Measurements from ENCODE around the gene IGF1R.

The IGF1R gene

GRCh38 chr15:98711810-98712209 is 63.5 kb downstream of the IGF1R start:
- DNase-seq = no peak

GRCh38 chr15:98712845-98713584 is 64.7 kb downstream of the IGF1R start:
- no peak for DNase-seq

DNA sequence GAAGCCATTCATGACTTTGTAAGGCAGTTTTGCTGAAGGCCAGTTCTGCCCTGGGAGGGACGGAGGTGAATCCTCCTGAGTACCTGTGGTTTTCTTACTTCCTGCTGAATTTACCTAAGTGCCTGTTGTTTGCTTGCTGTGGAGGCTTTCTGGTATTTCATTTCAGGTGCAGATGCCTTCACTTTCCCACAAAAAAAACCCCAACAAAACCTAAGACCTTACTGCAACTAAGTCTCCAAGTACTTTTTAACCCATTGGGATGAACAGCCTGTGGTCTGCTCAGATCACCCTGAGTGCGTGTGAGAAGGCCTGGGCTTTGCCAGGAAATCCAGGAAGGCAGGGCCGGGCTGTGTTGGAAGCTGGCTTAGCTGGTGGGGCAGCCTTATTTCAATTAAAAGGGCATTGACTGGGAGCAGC is 65.3 kb downstream of the IGF1R start:
- DNase-seq = peak in 1 of 2 donors; percentile 2

DNA sequence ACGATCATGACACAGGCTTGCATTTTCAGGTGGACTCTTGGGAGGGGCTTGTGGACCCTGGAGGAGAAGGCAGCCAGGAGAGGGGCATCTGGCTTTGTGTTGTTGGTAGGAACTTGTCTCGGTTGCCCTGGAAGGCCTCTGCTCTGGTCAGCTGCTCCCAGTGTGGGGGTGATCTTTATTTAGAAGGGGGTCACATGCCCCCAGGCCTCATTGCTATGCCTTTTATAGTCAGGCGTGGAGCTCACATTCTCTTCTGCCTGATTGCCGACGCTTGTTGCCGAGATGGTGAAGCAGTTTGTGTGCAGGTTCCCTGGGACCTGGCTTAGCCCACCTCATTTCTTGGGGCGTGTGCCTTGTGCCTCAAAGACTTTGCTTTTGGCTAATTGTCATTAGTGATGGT is 66.6 kb downstream of the IGF1R start:
- DNase-seq = no peak

GRCh38 chr15:98715401-98715800 is 67.1 kb downstream of the IGF1R start:
- DNase-seq = no peak

DNA sequence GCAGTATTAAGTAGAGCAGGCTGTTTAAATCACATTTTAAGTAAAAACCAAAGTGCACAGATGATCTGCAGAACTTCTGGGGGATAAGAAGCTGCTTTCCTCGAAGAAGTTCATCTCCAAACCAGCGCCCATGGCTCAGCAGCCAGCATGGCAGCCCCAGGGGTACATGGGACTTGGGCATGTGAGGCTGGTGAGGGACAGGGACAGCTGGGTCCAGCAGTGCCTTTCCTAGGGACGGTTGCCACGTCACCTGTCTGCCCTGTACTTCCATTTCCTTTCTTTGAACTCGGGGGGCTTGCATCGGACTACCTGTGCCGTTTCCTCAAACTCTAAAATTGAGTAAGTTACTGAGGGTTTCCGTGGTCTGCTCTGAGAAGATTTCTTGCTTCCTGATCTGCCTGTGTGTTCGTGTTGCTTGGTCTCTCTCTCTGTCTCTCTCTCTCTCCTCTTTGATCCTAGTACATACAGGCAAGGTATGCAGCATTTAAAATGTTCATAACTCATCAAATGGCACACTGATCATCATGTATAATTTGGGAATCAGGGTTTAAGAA is 67.6 kb downstream of the IGF1R start:
- DNase-seq = no peak

DNA sequence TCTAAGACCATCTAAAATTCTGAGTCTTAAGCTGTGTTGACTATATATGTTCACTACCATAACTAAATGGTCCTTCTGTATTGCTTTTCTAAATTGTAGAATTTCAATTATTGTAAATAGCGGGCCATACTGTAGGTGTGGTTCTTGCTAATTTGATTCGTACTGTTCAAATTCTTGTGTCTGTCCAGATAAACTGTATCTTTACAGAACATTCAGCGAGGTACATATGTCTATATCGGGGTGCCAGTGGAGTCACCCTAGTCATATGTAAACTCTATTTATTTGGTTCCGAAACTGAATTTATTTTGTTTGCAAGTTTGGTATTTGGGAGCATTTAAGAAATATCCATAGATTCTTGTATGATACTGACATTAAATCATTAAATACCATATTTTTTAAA is 69.0 kb downstream of the IGF1R start:
- no peak for DNase-seq

GRCh38 chr15:98717942-98718341 is 69.6 kb downstream of the IGF1R start:
- DNase-seq = no peak

GRCh38 chr15:98718426-98719136 is 70.2 kb downstream of the IGF1R start:
- no peak for DNase-seq

- DNase-seq = no peak
Measured at GRCh38 chr15:98719137-98719740, 70.9 kb downstream of the IGF1R start.

DNA sequence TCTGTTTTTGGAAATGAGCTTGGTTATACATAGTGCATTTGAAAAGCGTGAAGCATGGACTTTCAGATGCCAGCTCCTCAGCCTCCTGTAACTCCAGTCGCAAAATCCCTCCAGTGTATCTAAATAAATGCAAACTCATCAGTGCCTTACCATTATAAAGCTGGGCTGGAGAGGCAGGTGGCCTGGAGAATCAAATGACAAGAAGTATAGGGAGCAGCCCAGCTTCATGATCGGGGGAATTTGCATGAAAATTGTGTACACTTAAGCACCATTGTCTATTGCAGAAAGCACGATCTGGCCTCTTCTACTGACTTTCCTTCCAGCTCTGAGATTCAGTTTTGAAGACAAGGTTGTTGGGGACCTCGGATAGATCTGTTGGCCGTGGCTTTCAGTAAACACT is 71.7 kb downstream of the IGF1R start:
- no peak for DNase-seq

- no peak for DNase-seq
Measured at GRCh38 chr15:98720577-98721565, 72.5 kb downstream of the IGF1R start.

DNA sequence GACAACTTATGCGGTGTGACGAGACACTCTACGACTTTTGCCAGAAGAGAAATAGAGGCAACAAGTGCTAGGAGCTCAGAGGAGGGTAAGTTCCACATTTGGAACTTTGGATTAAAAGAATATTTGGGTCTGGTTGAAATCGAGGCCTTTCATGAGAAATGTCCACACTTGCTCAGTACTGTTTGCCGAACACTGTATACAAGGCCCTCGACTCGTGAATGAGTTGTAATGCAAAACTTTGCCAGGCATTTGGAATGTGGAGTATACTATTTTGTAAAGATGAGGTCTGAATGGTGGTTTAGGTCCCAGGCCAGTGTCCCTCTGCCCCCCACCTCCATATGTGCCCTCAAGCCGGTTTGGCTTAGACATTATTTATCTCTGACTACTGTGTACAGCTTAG is 73.9 kb downstream of the IGF1R start:
- no peak for DNase-seq

DNA sequence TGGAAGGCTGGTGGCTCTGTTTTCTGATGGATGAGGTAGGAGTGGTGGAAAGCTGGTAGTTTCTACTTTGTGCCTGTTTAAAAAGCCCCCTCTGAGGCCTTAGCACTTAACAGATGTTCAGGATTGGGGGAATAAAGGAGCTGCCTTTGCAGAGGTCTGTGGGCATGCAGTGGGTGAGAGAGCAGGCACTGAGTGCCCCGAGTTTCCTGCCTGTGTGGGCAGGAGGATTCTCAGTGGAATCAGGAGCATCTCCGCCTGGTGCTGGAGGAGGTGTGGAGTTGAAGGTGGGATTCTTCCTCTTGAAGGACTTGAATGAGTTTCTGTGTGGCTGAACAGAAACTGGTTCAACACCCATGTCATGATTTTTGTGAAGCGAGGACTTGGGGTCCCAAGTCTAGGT is 74.3 kb downstream of the IGF1R start:
- no peak for DNase-seq

DNA sequence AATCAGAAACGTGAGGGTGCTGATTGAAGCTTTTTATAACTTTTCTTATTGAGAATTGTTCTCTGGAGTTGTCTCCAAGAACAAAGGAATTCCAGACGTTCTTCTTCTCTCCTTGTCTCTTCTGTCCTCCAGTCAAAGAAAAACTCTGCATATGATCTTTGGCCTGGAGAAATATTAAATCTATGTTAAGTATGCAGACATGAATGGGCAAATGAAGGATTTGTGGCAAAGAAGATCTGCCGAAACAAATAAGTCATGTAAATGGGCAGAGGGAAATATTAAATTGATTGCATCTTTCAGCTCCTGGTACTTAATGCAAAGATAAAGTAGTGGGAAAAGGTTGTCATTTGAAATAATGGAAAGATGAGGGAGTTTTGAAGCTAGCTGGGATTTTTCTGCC is 74.9 kb downstream of the IGF1R start:
- DNase-seq = no peak

- no peak for DNase-seq
Measured at GRCh38 chr15:98724048-98724447, 75.7 kb downstream of the IGF1R start.

- no peak for DNase-seq
Measured at GRCh38 chr15:98724494-98724893, 76.2 kb downstream of the IGF1R start.

DNA sequence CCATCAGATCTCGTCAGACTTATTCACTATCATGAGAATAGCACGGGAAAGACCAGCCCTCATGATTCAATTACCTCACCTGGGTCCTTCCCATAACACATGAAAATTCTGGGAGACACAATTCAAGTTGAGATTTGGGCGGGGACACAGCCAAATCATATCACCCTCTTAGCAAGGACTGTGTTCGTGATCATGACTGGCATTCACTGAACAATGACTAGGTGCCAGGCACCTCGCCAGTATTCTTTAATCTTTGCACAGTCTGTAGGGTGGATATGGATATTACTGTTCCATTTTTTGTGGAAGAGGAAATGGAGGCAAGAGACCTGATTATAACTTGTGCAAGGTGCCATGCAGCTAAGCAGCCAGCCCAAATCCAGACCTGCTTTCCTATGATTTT is 77.5 kb downstream of the IGF1R start:
- no peak for DNase-seq

GRCh38 chr15:98727115-98728040 is 79.0 kb downstream of the IGF1R start:
- no peak for DNase-seq

DNA sequence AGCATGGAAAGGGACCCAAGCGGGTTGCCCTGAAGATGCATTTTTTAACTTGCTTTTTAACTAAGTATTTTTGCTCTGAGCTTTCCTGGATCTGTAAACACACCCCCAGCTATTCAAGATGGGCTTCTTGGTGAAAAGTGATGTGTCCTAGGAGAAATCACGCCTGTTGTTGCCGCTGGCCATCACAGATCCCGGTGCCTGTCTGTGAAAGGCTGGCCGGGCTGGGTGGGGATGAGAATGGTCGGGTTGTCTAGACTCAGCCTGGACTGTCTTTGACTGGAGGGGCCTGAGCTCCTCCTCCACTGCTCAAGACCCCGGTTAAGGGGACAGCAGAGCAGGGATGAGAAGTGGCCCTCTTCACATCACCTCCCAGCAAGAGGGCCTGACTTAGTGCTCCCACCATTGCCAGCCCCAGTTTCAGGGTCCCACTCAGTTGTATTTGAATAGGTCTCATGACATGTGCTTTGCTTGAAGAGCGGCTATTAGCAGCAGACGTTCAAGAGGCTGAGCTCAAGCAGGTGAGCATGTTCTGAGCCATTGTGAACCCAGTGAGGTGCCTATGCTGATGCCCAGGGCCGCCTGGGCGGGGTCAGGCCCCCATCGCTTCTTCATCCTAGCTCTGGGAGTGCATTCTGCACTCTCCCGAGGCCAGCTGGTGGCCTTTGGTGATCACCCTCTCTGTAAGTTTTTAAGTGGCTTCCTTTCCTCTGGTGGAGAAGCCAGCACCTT is 79.9 kb downstream of the IGF1R start:
- no peak for DNase-seq

GRCh38 chr15:98728811-98729160 is 80.4 kb downstream of the IGF1R start:
- DNase-seq = no peak
